CD4-positive, alpha-beta T cell treated with Interleukin-15 for 1 hour (primary cell): ENCODE data around the gene FOXD4.
"Not testable (repeated sequence)": the region's sequence is repeated elsewhere in the genome, so short reads cannot be mapped to it uniquely, and the experiment has no call there.

Experiments
- DNase-seq: peaks from one replicate; pipeline ENCODE4 v3.0.0-alpha.2; 2020

Gene FOXD4

GRCh38 chr9:117995-118467 lies at the start of gene FOXD4:
Gene FOXD4, minus strand, starts transcription at chr9:118417. Its CDS starts 298 bp downstream, at chr9:118119.
- DNase-seq: not testable (repeated sequence)

- DNase-seq: not testable (repeated sequence)
Measured at GRCh38 chr9:159871-160270, 41.7 kb upstream of the FOXD4 start.

- DNase-seq: not testable (repeated sequence)
Measured at GRCh38 chr9:151173-151572, 33.0 kb upstream of the FOXD4 start.

- DNase-seq: not testable (repeated sequence)
Measured at GRCh38 chr9:139880-140279, 21.7 kb upstream of the FOXD4 start.

- DNase-seq: peak; percentile 30
Measured at GRCh38 chr9:117144-117994, 848 bp downstream of the FOXD4 start.

- DNase-seq: not testable (repeated sequence)
Measured at GRCh38 chr9:116239-117077, 1.8 kb downstream of the FOXD4 start.

- not testable (repeated sequence) for DNase-seq
Measured at GRCh38 chr9:115118-115451, 3.1 kb downstream of the FOXD4 start.

GRCh38 chr9:114267-115117 lies 3.7 kb downstream of the FOXD4 start:
- peak; percentile 16 for DNase-seq

GRCh38 chr9:113468-114266 lies 4.5 kb downstream of the FOXD4 start:
- DNase-seq: peak; percentile 42

GRCh38 chr9:112589-113467 lies 5.4 kb downstream of the FOXD4 start:
- not testable (repeated sequence) for DNase-seq

GRCh38 chr9:110672-111071 lies 7.5 kb downstream of the FOXD4 start:
- DNase-seq: not testable (repeated sequence)

GRCh38 chr9:109540-109939 lies 8.7 kb downstream of the FOXD4 start:
- not testable (repeated sequence) for DNase-seq

- DNase-seq: not testable (repeated sequence)
Measured at GRCh38 chr9:108742-109495, 9.3 kb downstream of the FOXD4 start.

- not testable (repeated sequence) for DNase-seq
Measured at GRCh38 chr9:105991-106390, 12.2 kb downstream of the FOXD4 start.

- not testable (repeated sequence) for DNase-seq
Measured at GRCh38 chr9:100430-100829, 17.8 kb downstream of the FOXD4 start.

GRCh38 chr9:99867-100266 lies 18.4 kb downstream of the FOXD4 start:
- DNase-seq: not testable (repeated sequence)

GRCh38 chr9:98775-99174 lies 19.4 kb downstream of the FOXD4 start:
- DNase-seq: not testable (repeated sequence)

GRCh38 chr9:94992-95391 lies 23.2 kb downstream of the FOXD4 start:
- DNase-seq: not testable (repeated sequence)

- DNase-seq: not testable (repeated sequence)
Measured at GRCh38 chr9:94323-94722, 23.9 kb downstream of the FOXD4 start.

GRCh38 chr9:93909-94308 lies 24.3 kb downstream of the FOXD4 start:
- not testable (repeated sequence) for DNase-seq
